Stimulated activated naive CD8-positive, alpha-beta T cell treated with anti-CD3 and anti-CD28 coated beads, Interleukin-15, Interleukin-2, amounts not matched to agents 100 U/mL and 50 U/mL, for 24 hours (primary cell): ENCODE data around the gene MYL12A.
A peak's percentile ranks its signal among the peaks of the same experiment; 100 is the strongest.

ENCODE experiments used
- ATAC-seq: fragments of 150-1000 bp; cut with Tn5 transposase; one replicate; pipeline ENCODE4 v1.10.0; 2021
- DNase-seq: peaks from one replicate; pipeline ENCODE4 v3.0.0; 2021

The MYL12A gene

DNA sequence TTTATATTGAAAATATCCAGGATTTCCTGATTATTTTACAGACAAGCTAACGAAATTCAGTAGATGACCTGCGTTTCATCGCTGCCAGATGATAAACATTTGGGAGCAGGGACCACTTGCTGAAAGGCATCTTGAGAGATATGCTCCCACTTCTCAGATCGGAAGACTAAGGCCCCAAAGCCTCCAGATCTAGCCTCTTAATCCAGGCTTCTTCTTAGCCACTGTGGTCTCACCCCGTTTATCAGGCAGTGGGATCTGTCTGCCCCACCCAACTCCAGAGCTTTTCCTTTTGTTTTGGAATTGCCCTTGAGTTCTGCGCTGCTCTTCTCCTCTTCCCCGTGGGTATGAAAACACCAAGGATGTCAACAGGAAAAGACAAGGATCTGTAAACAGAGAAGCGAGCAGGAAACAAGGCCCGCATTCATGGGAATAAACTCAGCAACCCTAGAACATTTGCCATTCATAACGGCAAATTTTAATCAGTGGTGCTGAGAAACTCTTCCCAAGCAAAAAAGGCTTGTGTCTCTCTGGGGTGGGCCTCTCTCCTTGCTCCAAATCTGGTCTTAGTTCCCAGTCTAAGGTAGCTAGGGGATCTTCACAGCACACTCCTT lies 35.8 kb downstream of the MYL12A start:
- ATAC-seq = no peak
- no peak for DNase-seq

- no peak for ATAC-seq
- no peak for DNase-seq
Observed at GRCh38 chr18:3283908-3284307, 36.3 kb downstream of the MYL12A start.

GRCh38 chr18:3284501-3284900 lies 36.9 kb downstream of the MYL12A start:
- no peak for DNase-seq
- ATAC-seq = no peak

GRCh38 chr18:3286159-3286558 lies 38.6 kb downstream of the MYL12A start:
- ATAC-seq = no peak

DNA sequence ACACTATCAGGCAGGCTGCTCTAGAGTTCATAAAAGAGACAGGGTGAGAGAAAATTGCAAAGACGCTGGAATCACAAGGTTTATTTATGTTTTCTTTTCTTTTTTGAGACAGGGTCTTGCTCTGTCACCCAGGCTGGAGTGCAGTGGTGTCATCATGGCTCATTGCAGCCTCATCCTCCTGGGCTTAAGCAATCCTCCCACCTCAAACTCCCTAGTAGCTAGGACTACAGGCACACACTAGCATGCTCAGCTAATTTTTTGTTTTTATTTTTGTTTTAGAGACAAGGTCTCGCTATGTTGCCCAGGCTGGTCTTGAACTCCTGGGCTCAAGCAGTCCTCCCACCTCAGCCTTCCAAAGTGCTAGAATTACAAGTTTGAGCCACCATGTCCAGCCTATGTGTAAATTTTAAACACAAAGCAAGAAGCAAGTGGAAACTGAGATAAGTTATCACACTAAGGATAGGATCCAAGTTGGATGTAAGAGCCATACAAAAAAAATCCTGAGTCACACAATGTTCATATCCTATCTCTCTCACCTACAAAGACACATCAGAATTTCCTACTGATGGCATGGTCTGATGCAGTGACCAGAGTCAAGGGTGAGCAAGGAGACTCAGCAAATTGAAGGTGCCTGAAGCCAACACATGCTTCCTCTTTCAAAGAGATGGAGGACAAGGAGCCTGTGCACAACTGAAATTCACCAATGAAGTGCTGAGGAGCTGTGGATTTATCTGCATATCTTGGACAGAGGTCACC lies 45.8 kb downstream of the MYL12A start:
- no peak for ATAC-seq
- DNase-seq = no peak

More at GRCh38 chr18:3286159-3286558, 38.6 kb downstream of the MYL12A start:
- DNase-seq = no peak

DNA sequence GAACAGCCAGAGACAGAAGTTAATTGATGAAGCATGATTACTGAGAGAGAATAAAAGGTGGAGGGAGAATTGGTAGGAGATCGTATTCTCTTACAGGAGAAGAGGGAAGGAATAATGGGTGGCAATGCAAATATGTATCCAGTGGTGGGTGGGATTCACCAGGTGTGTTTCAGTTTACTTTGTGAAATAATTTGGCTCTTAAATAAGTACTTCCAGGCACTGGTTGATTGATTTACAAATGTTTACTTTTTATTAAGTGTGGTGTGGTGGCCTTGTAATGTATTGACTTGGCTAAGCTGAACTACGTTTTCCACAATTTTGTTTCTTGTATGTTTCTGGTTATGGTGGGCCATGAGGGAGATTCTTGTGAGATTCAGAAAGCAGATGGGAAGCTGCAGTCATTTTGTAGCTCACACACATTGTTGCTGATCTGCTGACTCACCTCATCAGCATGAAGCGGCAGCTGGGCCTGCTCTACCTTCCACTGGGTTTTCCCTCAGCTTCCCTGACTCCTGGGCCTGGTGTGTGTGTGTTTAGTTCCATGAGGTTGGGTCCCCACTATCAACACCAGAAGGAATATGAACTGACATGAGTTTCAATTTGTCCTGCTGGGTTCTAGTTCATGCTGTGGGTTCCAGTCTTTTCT lies 47.0 kb downstream of the MYL12A start:
- ATAC-seq = no peak
- DNase-seq = no peak

DNA sequence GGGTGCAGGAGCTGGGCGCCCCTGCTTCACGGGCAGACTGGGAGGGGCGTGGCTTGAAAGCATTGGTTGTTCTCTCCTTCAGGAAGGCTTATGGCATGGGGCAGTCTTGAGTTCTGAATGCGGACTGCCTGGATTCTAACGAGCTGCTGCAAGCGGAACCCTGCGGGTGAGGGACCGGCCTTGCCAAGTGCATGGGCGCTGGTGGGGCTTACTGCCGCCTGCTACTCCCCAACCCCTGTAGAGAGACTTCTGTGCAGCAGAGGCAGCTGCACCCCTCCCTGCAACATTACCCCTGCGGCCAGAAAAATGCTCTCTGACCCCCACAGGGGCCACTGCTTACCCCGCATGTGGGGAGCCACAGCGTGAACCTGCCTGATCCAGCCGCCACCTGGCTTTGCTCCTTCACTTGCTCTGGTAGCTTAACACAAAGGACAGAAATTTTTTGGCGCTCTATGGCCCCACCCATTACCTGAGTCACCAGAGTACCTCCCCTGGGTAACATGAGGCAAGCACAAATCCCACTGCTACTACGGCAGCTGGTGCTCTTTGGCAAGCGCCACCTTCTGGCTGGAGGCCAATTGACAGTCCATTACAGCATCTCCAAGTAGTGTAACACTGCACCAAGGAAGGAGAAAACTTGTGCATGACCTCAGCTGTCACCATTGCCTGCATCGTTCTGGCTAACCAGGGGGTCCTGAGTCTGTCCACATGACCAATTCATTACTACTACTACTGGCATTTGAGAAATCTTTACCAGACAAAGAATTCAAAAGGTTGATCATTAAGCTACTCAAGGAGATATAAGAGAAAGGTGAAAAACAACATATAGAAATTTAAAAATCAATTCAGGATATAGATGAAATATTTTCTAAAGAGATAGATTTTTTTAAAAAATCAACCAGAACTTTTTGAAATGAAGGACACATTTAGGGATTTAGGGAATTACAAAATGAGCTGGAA lies 49.7 kb downstream of the MYL12A start:
- peak; percentile 93 for DNase-seq
- peak; percentile 100 for ATAC-seq

GRCh38 chr18:3304832-3305231 lies 57.2 kb downstream of the MYL12A start:
- ATAC-seq (no peak), DNase-seq (no peak)

GRCh38 chr18:3305354-3305762 lies 57.8 kb downstream of the MYL12A start:
- peak; percentile 99 for ATAC-seq
- DNase-seq = peak; percentile 38
